ENCODE data around the gene CHTF18.

DNA sequence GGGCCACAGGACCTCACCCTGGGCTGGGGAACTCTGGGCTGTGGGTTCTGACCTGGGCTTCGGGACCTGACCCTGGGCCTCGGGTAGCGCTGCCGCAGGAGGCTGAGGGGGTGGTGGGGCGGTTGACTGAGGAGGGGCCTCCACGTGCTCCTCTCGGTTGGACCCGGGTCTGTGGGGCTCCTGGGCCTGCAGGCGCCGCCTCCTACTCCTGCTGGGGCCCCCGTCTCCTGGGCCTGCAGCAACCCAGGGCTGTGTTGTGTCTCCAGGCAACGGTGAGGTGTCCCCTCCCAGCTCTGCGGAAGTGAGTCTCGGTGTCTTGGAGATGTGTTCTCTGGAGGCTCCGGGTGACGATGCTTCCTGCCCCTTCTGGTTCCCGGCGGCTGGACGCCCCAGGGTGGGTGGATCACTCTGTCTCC, 53.6 kb downstream of the CHTF18 start:
- TF ChIP-seq POLR2A (IDR thresholded peaks at IDR 0.05) (no peak), EP300 (IDR thresholded peaks at IDR 0.05) (no peak)
- TF ChIP-seq, protein P1, sequence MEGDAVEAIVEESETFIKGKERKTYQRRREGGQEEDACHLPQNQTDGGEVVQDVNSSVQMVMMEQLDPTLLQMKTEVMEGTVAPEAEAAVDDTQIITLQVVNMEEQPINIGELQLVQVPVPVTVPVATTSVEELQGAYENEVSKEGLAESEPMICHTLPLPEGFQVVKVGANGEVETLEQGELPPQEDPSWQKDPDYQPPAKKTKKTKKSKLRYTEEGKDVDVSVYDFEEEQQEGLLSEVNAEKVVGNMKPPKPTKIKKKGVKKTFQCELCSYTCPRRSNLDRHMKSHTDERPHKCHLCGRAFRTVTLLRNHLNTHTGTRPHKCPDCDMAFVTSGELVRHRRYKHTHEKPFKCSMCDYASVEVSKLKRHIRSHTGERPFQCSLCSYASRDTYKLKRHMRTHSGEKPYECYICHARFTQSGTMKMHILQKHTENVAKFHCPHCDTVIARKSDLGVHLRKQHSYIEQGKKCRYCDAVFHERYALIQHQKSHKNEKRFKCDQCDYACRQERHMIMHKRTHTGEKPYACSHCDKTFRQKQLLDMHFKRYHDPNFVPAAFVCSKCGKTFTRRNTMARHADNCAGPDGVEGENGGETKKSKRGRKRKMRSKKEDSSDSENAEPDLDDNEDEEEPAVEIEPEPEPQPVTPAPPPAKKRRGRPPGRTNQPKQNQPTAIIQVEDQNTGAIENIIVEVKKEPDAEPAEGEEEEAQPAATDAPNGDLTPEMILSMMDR (IDR thresholded peaks at IDR 0.05), result no peak
